Placental epithelial cell (primary cell): ENCODE results near the gene WNT7A. TPM values are rescaled to one million over a fixed set of nuclear protein-coding genes. Genes with fewer than 3 reads are reported as not detected.

Experiments
- total RNA-seq: library from RNA; depleted of rRNA; stranded (reverse); fragments of >200 nt; gene quantifications from 2 replicates; pipeline ENCODE4 v1.2.3, GENCODE V29; 2012

The WNT7A gene
- total RNA-seq: 2.0 and 6.8 TPM in 2 replicates

GRCh38 chr3:13879946-13880810 lies at the start of gene WNT7A:
Gene WNT7A (minus strand): TSS chr3:13880071. CDS start chr3:13879816, 255 bp downstream.

Other genes with a start within 250 kb of the WNT7A start
- 5.1 and 6.5 TPM in 2 replicates for gene CHCHD4, start 244.8 kb upstream of the WNT7A start, total RNA-seq
- gene TMEM43, start 245.0 kb upstream of the WNT7A start, total RNA-seq: 143 and 177 TPM in 2 replicates